ENCODE data around the gene GTF2E1. TPM values are rescaled to one million over a fixed set of nuclear protein-coding genes. Genes with fewer than 3 reads are reported as not detected.

The GTF2E1 gene
- total and polyA plus RNA-seq, 8 donors = 2.7 to 9.7 (median 6.5) TPM

DNA sequence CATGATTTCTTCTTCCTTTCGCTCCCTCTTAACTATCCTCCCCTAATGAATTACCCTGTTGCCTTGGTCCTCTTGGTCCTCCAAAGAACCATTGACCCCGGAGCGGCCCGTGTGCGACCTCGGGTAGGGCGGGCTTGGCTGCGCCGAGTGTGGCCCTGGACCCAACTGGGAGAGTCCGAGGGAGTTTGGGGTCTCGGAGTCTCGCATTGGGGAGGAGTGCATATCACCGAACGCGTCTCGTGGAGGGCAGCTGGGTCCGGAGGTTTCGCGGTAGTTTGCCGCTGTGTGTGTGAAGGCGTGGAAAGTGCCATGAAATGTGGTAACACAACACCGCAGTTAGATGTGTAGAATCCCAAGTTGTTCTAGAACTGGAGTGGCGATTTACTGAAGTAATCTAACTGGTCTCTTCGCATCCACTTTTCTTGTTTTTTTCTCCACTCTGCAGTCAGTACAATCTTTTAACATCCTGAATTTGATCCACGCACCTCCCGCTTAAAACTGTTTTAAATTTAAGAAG, 363 bp downstream of the GTF2E1 start:
- WGBS, 2 donors = 0% methylated on average over 26 of the region's 26 CpGs
- ATAC-seq (peak; percentile 8 to 37 (median 26)), FAIRE-seq (no peak), DNase-seq (peak in 4 of 6 donors; percentile 38 to 70 (median 56))
- intact Hi-C loops (cut with DNase I) = no loop called here
- TF ChIP-seq, protein P1, sequence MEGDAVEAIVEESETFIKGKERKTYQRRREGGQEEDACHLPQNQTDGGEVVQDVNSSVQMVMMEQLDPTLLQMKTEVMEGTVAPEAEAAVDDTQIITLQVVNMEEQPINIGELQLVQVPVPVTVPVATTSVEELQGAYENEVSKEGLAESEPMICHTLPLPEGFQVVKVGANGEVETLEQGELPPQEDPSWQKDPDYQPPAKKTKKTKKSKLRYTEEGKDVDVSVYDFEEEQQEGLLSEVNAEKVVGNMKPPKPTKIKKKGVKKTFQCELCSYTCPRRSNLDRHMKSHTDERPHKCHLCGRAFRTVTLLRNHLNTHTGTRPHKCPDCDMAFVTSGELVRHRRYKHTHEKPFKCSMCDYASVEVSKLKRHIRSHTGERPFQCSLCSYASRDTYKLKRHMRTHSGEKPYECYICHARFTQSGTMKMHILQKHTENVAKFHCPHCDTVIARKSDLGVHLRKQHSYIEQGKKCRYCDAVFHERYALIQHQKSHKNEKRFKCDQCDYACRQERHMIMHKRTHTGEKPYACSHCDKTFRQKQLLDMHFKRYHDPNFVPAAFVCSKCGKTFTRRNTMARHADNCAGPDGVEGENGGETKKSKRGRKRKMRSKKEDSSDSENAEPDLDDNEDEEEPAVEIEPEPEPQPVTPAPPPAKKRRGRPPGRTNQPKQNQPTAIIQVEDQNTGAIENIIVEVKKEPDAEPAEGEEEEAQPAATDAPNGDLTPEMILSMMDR (IDR thresholded peaks at IDR 0.05) = no peak
- peak overlapping the region; percentile 69 to 96 (median 84) for H3K4me3 ChIP-seq
- peak overlapping the region; percentile 90 to 98 (median 93) for H3K27ac ChIP-seq
- H3K27me3 ChIP-seq = no peaks in the 10 kb centered on the region
- no peaks in the 10 kb centered on the region for H3K9me3 ChIP-seq
- H3K4me1 ChIP-seq = peaks cover 0 to 7% (median 4%) of the 10 kb centered on the region in 3 donors
- H3K36me3 ChIP-seq = no peaks in the 10 kb centered on the region

DNA sequence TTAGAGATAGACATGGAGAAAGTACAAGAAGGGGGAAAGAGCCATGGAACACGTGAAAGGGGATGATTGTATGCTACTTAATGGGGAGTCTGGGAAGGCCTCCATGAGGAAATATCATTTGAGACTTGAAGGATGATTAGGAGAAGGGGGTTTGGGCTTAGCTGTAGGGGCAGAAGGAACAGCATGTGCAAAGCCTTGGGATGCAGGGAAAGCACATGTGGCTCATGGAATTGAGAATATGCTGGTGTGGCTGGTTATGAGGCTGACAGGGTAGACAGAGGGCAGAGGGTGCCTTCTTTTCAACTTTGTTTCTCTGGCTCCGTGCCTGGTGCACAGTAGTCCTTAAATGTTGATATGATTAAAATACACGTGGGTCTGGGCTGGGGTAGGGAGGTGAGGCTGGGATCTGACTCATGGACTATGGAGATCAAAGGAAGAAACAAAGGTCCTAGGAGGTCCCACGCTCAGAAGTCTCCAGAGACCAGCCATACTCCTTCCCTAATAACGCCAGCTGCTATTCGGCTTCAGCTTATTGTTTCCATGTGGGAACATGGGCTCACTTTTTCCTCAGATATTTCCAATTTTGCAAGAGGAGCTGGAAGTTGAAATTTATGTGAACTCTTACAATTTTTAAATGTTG, 1.1 kb downstream of the GTF2E1 start:
- FAIRE-seq = no peak
- Histone ChIP-seq H3K36me3 (no peaks in the 10 kb centered on the region), H3K4me1 (peaks cover 0 to 7% (median 4%) of the 10 kb centered on the region in 3 donors), H3K27me3 (no peaks in the 10 kb centered on the region), H3K27ac (peak overlapping the region; percentile 90 to 98 (median 93)), H3K4me3 (peak overlapping the region; percentile 69 to 96 (median 84)), H3K9me3 (no peaks in the 10 kb centered on the region)
- no peak for ATAC-seq
- 39 to 51% methylated on average over 6 of the region's 6 CpGs for WGBS, 2 donors
- intact Hi-C loops (cut with DNase I) = no loop called here
- no peak for DNase-seq
- TF ChIP-seq, protein P1 (IDR thresholded peaks at IDR 0.05) = no peak

DNA sequence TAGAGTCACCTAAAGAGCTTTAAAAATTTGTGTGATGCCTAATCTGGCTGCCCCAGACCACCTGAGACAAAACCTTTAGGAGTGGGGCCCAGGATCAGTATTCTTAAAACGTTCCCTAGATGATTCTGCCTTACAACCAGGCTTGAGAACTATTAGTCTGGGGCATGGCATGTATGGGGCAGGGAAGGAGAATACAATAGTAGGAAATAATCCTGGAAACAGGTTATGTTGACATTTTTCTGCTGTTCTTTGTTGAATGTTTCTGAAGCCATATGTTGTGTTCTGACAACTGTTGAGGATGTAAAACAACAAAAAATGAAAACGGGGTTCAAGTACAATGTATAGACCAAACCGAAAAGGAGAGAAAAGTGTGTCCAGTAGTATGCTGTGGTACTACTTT, 2.9 kb downstream of the GTF2E1 start:
- intact Hi-C loops (cut with DNase I) = no loop called here
- TF ChIP-seq, protein P1 (IDR thresholded peaks at IDR 0.05) = no peak
- 79 to 89% methylated on average over 3 of the region's 3 CpGs for WGBS, 2 donors
- Histone ChIP-seq H3K4me1 (peaks cover 0 to 7% (median 4%) of the 10 kb centered on the region in 3 donors), H3K9me3 (no peaks in the 10 kb centered on the region), H3K27me3 (no peaks in the 10 kb centered on the region), H3K36me3 (no peaks in the 10 kb centered on the region), H3K27ac (no peak overlapping the region), H3K4me3 (no peak overlapping the region)
- ATAC-seq = no peak
- no peak for FAIRE-seq
- DNase-seq = no peak

DNA sequence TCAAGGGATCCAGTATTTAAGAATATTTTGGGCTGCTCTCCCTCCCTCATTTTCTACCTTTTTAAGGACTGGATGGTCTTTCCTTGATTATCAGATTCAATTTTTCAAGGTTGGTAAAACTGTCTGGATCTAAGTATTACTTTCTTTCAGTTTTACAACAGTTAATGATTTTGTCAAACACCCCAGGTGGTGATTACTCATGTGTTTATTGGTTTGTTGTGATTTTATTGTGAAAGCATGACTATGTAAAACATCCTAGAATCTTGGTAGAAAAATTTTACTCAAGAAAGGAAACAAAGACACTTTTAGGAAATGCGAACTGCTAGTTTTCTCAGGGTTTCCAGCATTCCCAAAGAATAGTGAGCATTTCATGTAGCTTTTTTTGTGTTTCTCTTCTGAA, 7.3 kb downstream of the GTF2E1 start:
- Histone ChIP-seq H3K4me1 (no peaks in the 10 kb centered on the region), H3K36me3 (peaks cover 0 to 10% (median 0%) of the 10 kb centered on the region in 3 donors), H3K4me3 (no peak overlapping the region), H3K9me3 (no peaks in the 10 kb centered on the region), H3K27me3 (no peaks in the 10 kb centered on the region), H3K27ac (no peak overlapping the region)
- intact Hi-C loops (cut with DNase I) = no loop called here
- no peak for FAIRE-seq
- TF ChIP-seq, protein P1 (IDR thresholded peaks at IDR 0.05) = no peak
- no peak for ATAC-seq
- DNase-seq = no peak
- WGBS, 2 donors = 93 to 97% methylated on average over 1 of the region's 1 CpG

DNA sequence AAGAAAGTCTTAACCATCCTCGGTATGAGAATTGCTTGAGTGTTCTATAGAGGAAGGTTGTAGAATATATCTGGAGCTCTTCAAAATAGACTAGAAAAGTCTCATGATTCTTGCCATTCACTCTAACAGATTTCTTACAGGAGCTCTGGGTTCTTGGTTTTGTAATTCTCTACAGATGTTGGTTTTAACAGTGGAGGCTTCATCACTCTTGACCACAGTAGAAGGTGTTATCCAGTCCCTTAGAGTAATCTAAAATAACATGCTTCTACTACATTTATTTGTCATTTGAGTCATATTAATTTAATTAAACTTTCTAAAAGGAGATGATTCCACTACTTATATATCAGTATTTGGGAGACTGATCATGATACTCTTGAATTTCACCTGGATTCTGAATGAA, 9.7 kb downstream of the GTF2E1 start:
- WGBS, 2 donors = 97 to 98% methylated on average over 1 of the region's 1 CpG
- H3K9me3 ChIP-seq = no peaks in the 10 kb centered on the region
- FAIRE-seq (no peak), DNase-seq (no peak), ATAC-seq (no peak)
- H3K4me1 ChIP-seq = no peaks in the 10 kb centered on the region
- no peak overlapping the region for H3K27ac ChIP-seq
- no peak overlapping the region for H3K4me3 ChIP-seq
- H3K36me3 ChIP-seq = peaks cover 0 to 10% (median 0%) of the 10 kb centered on the region in 3 donors
- intact Hi-C loops (cut with DNase I) = no loop called here
- TF ChIP-seq, protein P1 (IDR thresholded peaks at IDR 0.05) = no peak
- no peaks in the 10 kb centered on the region for H3K27me3 ChIP-seq

All from pancreas (tissue), 10 donors.